CD1c-positive myeloid dendritic cell (primary cell): ENCODE measurements around the gene ITGA7.
A peak's percentile ranks its signal among the peaks of the same experiment; 100 is the strongest.

ENCODE experiments used
- DNase-seq: peaks from one replicate; pipeline ENCODE4 v3.0.0-alpha.2; 2016; ENCODE audit errors: extremely low spot score

The ITGA7 gene

GRCh38 chr12:55700255-55701018 is 7.3 kb downstream of the ITGA7 start:
- DNase-seq: no peak

- DNase-seq: no peak
Observed at GRCh38 chr12:55699471-55700055, 8.1 kb downstream of the ITGA7 start.

- no peak for DNase-seq
Observed at GRCh38 chr12:55698965-55699364, 8.7 kb downstream of the ITGA7 start.

- no peak for DNase-seq
Observed at GRCh38 chr12:55698241-55698955, 9.3 kb downstream of the ITGA7 start.

GRCh38 chr12:55697686-55698085 is 10.0 kb downstream of the ITGA7 start:
- no peak for DNase-seq

- DNase-seq: no peak
Observed at GRCh38 chr12:55696796-55697462, 10.8 kb downstream of the ITGA7 start.

- DNase-seq: no peak
Observed at GRCh38 chr12:55696141-55696540, 11.6 kb downstream of the ITGA7 start.

GRCh38 chr12:55695349-55695748 is 12.4 kb downstream of the ITGA7 start:
- DNase-seq: no peak

GRCh38 chr12:55694651-55695050 is 13.1 kb downstream of the ITGA7 start:
- DNase-seq: no peak

GRCh38 chr12:55694188-55694515 is 13.6 kb downstream of the ITGA7 start:
- no peak for DNase-seq

- DNase-seq: no peak
Observed at GRCh38 chr12:55693323-55694187, 14.1 kb downstream of the ITGA7 start.

- DNase-seq: no peak
Observed at GRCh38 chr12:55692631-55693322, 14.9 kb downstream of the ITGA7 start.

GRCh38 chr12:55688716-55689655 is 18.7 kb downstream of the ITGA7 start:
- DNase-seq: no peak

GRCh38 chr12:55687746-55688145 is 20.0 kb downstream of the ITGA7 start:
- DNase-seq: peak; percentile 16

GRCh38 chr12:55686366-55687010 is 21.2 kb downstream of the ITGA7 start:
- DNase-seq: no peak

GRCh38 chr12:55685671-55686070 is 22.0 kb downstream of the ITGA7 start:
- DNase-seq: no peak

- DNase-seq: peak; percentile 16
Observed at GRCh38 chr12:55684761-55685370, 22.8 kb downstream of the ITGA7 start.

GRCh38 chr12:55683676-55684075 is 24.0 kb downstream of the ITGA7 start:
- DNase-seq: no peak
